Measurements from ENCODE around the gene SH2D7. TPM values are rescaled to one million over a fixed set of nuclear protein-coding genes. Genes with fewer than 3 reads are reported as not detected.
A peak's percentile ranks its signal among the peaks of the same experiment; 100 is the strongest.

SH2D7 gene
- total RNA-seq, 1 donor from 2014 or later = not detected

GRCh38 chr15:78077053-78077870 lies 15.1 kb upstream of the SH2D7 start, which contains the start of gene TBC1D2B:
TBC1D2B (minus strand) TSS chr15:78077711; CDS start chr15:78077652, 59 bp downstream.
- no peaks in the 10 kb centered on the region for H3K27me3 ChIP-seq
- no peaks in the 10 kb centered on the region for H3K36me3 ChIP-seq
- peak; percentile 75 for ATAC-seq
- H3K4me1 ChIP-seq = peaks cover 45% of the 10 kb centered on the region
- intact Hi-C loops (cut with DNase I) = loop anchor here (10.0 kb wide), 1 partner anchor 72 kb away; no protein-coding TSS in a partner anchor
- TF ChIP-seq, protein P1, sequence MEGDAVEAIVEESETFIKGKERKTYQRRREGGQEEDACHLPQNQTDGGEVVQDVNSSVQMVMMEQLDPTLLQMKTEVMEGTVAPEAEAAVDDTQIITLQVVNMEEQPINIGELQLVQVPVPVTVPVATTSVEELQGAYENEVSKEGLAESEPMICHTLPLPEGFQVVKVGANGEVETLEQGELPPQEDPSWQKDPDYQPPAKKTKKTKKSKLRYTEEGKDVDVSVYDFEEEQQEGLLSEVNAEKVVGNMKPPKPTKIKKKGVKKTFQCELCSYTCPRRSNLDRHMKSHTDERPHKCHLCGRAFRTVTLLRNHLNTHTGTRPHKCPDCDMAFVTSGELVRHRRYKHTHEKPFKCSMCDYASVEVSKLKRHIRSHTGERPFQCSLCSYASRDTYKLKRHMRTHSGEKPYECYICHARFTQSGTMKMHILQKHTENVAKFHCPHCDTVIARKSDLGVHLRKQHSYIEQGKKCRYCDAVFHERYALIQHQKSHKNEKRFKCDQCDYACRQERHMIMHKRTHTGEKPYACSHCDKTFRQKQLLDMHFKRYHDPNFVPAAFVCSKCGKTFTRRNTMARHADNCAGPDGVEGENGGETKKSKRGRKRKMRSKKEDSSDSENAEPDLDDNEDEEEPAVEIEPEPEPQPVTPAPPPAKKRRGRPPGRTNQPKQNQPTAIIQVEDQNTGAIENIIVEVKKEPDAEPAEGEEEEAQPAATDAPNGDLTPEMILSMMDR (IDR thresholded peaks at IDR 0.05) = no peak
- H3K4me3 ChIP-seq = peak within 1 kb of the TSS; percentile 96
- DNase-seq = peak; percentile 89
- peak within 1 kb of the TSS; percentile 96 for H3K27ac ChIP-seq
- H3K9me3 ChIP-seq = no peaks in the 10 kb centered on the region

DNA sequence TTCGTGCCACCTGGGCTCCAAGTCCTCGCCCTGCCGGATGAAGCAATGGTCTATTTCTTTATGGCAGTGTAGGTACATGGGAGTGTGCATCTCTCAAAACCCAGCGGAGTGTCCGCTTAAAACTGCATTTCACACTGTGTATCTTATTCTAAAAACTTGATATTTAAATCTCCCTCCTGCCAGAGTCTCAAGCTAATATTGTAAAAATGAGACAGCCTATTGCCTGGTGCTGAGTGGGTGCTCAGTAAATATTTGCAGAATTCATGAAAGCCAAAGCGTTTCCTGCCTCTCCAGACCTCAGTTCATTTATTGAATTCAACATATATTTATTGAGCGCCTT lies 14.5 kb upstream of the SH2D7 start:
- intact Hi-C loops (cut with DNase I) = loop anchor here (10.0 kb wide), 1 partner anchor 73 kb away; no protein-coding TSS in a partner anchor
- Histone ChIP-seq H3K4me1 (peaks cover 45% of the 10 kb centered on the region), H3K36me3 (no peaks in the 10 kb centered on the region), H3K4me3 (peak overlapping the region; percentile 60), H3K27ac (peak overlapping the region; percentile 71), H3K9me3 (no peaks in the 10 kb centered on the region), H3K27me3 (no peaks in the 10 kb centered on the region)
- TF ChIP-seq, protein P1 (IDR thresholded peaks at IDR 0.05) = no peak
- DNase-seq = no peak
- no peak for ATAC-seq

DNA sequence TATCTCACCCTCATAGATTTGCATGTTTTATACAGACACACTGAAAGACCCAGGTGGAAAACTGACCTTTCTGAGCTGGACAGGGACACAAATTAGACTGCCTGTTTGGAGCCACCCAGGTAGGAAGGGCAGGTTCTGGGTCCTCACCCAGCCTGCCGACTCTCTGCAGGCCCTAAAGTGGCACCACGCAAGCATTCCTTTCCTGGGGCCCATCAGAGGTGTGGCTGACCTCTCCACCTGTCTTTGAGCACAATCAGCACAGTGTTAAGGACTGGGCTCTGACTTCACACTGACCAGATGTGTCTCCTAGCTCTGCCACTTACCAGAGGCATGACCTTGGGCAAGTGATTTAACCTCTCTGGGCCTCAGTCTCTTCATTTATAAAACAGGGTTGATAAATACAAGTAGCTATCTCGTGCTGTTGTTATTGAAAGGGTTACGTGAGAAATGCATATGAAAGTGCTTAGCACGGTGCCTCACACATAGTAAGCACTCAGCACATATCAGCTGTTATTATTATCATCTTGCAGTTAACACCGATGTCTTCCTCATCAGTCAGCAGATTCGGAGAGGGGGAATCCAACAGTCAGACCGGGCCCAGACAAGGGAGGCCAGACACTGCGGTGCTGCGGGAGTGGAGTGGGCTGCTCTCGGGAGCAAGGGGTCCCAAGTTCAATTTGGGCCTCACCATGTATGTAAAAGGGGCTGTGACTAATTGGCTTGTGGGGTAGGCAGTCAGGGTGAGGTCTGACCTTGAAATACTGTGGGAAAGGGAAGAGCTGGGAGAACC lies 12.9 kb upstream of the SH2D7 start:
- peak; percentile 28 for ATAC-seq
- Histone ChIP-seq H3K36me3 (no peaks in the 10 kb centered on the region), H3K27me3 (no peaks in the 10 kb centered on the region), H3K9me3 (no peaks in the 10 kb centered on the region), H3K4me3 (no peak overlapping the region), H3K27ac (no peak overlapping the region), H3K4me1 (peaks cover 46% of the 10 kb centered on the region)
- intact Hi-C loops (cut with DNase I) = loop anchor here (10.0 kb wide), 1 partner anchor 75 kb away; no protein-coding TSS in a partner anchor
- TF ChIP-seq, protein P1 (IDR thresholded peaks at IDR 0.05) = no peak
- no peak for DNase-seq

DNA sequence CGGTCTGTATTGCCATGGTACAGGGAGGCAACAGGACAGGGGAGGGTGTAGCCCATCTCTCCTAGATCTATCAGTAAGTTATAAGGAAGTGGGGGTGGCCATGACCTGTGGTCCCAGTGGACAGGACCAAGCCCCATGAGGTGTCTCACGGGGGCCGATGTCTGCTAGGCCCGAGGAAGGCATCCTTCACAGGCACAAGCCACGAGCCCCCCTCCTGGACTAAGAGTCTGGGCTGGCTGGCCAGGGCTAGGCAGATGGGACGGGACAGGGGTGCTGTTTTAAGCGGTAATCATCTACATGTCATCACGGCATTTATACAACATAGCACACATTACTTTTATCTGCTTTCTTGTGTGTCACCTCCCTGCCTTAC lies 12.3 kb upstream of the SH2D7 start:
- Histone ChIP-seq H3K36me3 (no peaks in the 10 kb centered on the region), H3K9me3 (no peaks in the 10 kb centered on the region), H3K4me1 (peaks cover 41% of the 10 kb centered on the region), H3K27me3 (no peaks in the 10 kb centered on the region), H3K4me3 (no peak overlapping the region), H3K27ac (no peak overlapping the region)
- ATAC-seq = no peak
- TF ChIP-seq, protein P1 (IDR thresholded peaks at IDR 0.05) = no peak
- intact Hi-C loops (cut with DNase I) = no loop called here
- DNase-seq = no peak

DNA sequence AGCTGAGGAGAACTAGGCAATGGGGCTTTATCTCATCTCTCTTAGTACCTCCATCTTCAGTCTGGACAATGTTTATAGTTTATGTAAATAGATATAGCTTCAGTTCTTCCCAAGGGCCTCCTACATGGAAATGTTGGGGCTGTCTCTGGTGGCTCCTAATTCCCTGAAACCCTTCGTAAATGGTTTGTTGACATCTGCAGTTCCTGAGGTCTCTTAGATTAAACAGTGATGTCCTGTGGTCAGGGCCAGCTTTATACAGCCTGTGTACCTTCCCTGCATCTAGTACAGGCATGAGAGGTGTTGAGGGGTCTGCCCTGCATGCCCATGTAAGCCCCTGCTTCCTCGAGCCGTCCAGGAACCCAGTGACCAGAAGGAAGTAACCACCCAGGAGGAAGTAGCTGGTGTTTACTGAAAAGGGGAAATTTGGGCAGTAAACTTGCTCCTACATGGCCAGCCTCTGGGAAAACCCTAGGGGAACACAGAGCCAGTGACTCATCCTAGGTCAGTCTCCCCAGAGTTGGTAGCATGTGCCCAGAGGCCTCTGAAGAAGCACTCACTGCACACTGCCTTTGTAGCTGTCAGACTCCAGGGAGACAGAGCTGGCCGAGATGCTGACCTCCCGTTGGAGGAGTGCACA lies 10.1 kb upstream of the SH2D7 start:
- H3K27ac ChIP-seq = peak overlapping the region; percentile 55
- ATAC-seq (peak; percentile 71), DNase-seq (no peak)

More for the DNA sequence above, 10.1 kb upstream of the SH2D7 start:
- no peaks in the 10 kb centered on the region for H3K36me3 ChIP-seq
- H3K9me3 ChIP-seq = no peaks in the 10 kb centered on the region
- no peaks in the 10 kb centered on the region for H3K27me3 ChIP-seq
- H3K4me1 ChIP-seq = peaks cover 28% of the 10 kb centered on the region
- no peak overlapping the region for H3K4me3 ChIP-seq
- TF ChIP-seq, protein P1 (IDR thresholded peaks at IDR 0.05) = no peak
- intact Hi-C loops (cut with DNase I) = no loop called here

Measured in upper lobe of right lung (tissue), 1 donor.